ENCODE data around the gene USP43.
"Not testable (repeated sequence)": the region's sequence is repeated elsewhere in the genome, so short reads cannot be mapped to it uniquely, and the experiment has no call there.

Gene USP43

GRCh38 chr17:9658593-9659211 lies 13.4 kb downstream of the USP43 start:
- DNase-seq (ENCODE audit: low read depth in 2 of 2), result no peak

GRCh38 chr17:9661027-9661426 lies 15.7 kb downstream of the USP43 start:
- no peak for DNase-seq (ENCODE audit: low read depth in 2 of 2)

- DNase-seq (ENCODE audit: low read depth in 2 of 2), result not testable (repeated sequence)
Observed at GRCh38 chr17:9663511-9663910, 18.2 kb downstream of the USP43 start.

GRCh38 chr17:9666461-9667050 lies 21.2 kb downstream of the USP43 start:
- DNase-seq (ENCODE audit: low read depth in 2 of 2), result no peak

GRCh38 chr17:9668517-9668916 lies 23.2 kb downstream of the USP43 start:
- DNase-seq (ENCODE audit: low read depth in 2 of 2), result no peak

GRCh38 chr17:9669551-9670008 lies 24.3 kb downstream of the USP43 start:
- no peak for DNase-seq (ENCODE audit: low read depth in 2 of 2)

- DNase-seq (ENCODE audit: low read depth in 2 of 2), result no peak
Observed at GRCh38 chr17:9670596-9670995, 25.3 kb downstream of the USP43 start.

- no peak for DNase-seq (ENCODE audit: low read depth in 2 of 2)
Observed at GRCh38 chr17:9671559-9671958, 26.2 kb downstream of the USP43 start.

GRCh38 chr17:9672266-9672665 lies 26.9 kb downstream of the USP43 start:
- no peak for DNase-seq (ENCODE audit: low read depth in 2 of 2)

- DNase-seq (ENCODE audit: low read depth in 2 of 2), result no peak
Observed at GRCh38 chr17:9672691-9673090, 27.4 kb downstream of the USP43 start.

- DNase-seq (ENCODE audit: low read depth in 2 of 2), result no peak
Observed at GRCh38 chr17:9676084-9676483, 30.8 kb downstream of the USP43 start.

- DNase-seq (ENCODE audit: low read depth in 2 of 2), result no peak
Observed at GRCh38 chr17:9676820-9677310, 31.5 kb downstream of the USP43 start.

GRCh38 chr17:9677411-9677810 lies 32.1 kb downstream of the USP43 start:
- no peak for DNase-seq (ENCODE audit: low read depth in 2 of 2)

GRCh38 chr17:9677896-9678295 lies 32.6 kb downstream of the USP43 start:
- no peak for DNase-seq (ENCODE audit: low read depth in 2 of 2)

- DNase-seq (ENCODE audit: low read depth in 2 of 2), result no peak
Observed at GRCh38 chr17:9684955-9685621, 39.8 kb downstream of the USP43 start.

GRCh38 chr17:9693755-9694154 lies 48.4 kb downstream of the USP43 start:
- no peak for DNase-seq (ENCODE audit: low read depth in 2 of 2)

- no peak for DNase-seq (ENCODE audit: low read depth in 2 of 2)
Observed at GRCh38 chr17:9696279-9697044, 51.1 kb downstream of the USP43 start.

GRCh38 chr17:9700136-9700535 lies 54.8 kb downstream of the USP43 start:
- DNase-seq (ENCODE audit: low read depth in 2 of 2), result no peak

GRCh38 chr17:9700754-9701476 lies 55.6 kb downstream of the USP43 start:
- DNase-seq (ENCODE audit: low read depth in 2 of 2), result no peak

- DNase-seq (ENCODE audit: low read depth in 2 of 2), result no peak
Observed at GRCh38 chr17:9702482-9702881, 57.2 kb downstream of the USP43 start.

GRCh38 chr17:9702914-9703780 lies 57.8 kb downstream of the USP43 start:
- no peak for DNase-seq (ENCODE audit: low read depth in 2 of 2)
